Left lobe of liver (tissue), 2 donors: ENCODE measurements around the gene FPR1. TPM values are rescaled to one million over a fixed set of nuclear protein-coding genes. Genes with fewer than 3 reads are reported as not detected.

Source experiments
- ATAC-seq: fragments of 200-7000 bp; cut with Tn5 transposase; one replicate; pipeline ENCODE4 v1.9.1; 2020; ENCODE audit warnings: mild to moderate bottlenecking, moderate library complexity
- DNase-seq: peaks from one replicate; pipeline ENCODE4 v3.0.0-alpha.2; 2020; ENCODE audit warnings: low spot score
- total RNA-seq: library from RNA; stranded (reverse); gene quantifications from one replicate; pipeline ENCODE4 v1.2.1, GENCODE V29; 2021
- donor health status: DM: no; HTN: no; CAD: no; lungs with moderate emphysema.
- donor health status: DM: no; HTN: yes; CAD: no.

Gene FPR1
- total RNA-seq, 1 donor from 2014 or later: 1.4 TPM

DNA sequence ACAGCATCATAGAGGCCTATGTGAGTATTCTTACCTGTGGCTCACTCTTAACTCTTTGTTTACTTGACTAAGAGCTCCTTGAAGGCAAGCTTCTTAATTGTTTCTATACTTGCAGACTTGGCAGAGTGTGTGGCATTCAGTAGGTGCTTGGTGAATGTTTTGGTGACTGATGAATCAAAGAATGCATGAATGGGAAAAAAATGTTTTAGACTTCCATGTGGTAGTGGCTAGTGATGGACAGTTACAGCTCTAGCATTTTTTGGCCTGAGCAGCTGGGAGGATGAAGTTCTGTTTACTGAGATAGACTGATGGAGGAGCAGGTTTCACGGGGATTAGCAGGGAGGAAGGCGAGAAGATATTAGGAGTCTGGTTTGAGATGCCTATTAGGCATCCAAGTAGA is 41.5 kb downstream of the FPR1 start:
- DNase-seq: no peak

DNA sequence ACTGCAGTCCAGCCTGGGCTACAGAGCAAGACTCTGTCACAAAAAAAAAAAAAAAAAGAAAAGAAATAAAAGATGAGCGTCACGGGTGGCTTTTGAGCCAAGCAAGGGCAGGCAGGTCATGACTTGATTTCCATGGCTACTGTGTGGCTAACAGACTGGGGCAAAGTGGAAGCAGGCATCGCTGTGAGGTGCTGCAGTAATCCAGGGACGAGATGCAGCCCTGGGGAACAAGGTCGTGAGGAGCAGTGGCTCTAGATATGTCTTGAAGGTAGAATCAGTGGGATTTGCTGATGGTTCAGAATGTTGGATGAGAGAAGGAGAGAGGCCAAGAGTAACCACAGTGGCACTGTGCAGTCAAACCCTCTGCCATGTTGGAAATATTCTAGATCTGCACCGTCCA is 42.1 kb downstream of the FPR1 start:
- DNase-seq (no peak), ATAC-seq (no peak)

More for the DNA sequence above, 41.5 kb downstream of the FPR1 start:
- ATAC-seq: no peak

GRCh38 chr19:51708811-51709210 is 42.9 kb downstream of the FPR1 start:
- DNase-seq (no peak), ATAC-seq (no peak)

- ATAC-seq (no peak), DNase-seq (no peak)
Observed at GRCh38 chr19:51706885-51707284, 44.8 kb downstream of the FPR1 start.

GRCh38 chr19:51706296-51706695 is 45.4 kb downstream of the FPR1 start:
- DNase-seq: no peak
- ATAC-seq: no peak

- ATAC-seq (no peak), DNase-seq (no peak)
Observed at GRCh38 chr19:51704626-51705025, 47.1 kb downstream of the FPR1 start.

DNA sequence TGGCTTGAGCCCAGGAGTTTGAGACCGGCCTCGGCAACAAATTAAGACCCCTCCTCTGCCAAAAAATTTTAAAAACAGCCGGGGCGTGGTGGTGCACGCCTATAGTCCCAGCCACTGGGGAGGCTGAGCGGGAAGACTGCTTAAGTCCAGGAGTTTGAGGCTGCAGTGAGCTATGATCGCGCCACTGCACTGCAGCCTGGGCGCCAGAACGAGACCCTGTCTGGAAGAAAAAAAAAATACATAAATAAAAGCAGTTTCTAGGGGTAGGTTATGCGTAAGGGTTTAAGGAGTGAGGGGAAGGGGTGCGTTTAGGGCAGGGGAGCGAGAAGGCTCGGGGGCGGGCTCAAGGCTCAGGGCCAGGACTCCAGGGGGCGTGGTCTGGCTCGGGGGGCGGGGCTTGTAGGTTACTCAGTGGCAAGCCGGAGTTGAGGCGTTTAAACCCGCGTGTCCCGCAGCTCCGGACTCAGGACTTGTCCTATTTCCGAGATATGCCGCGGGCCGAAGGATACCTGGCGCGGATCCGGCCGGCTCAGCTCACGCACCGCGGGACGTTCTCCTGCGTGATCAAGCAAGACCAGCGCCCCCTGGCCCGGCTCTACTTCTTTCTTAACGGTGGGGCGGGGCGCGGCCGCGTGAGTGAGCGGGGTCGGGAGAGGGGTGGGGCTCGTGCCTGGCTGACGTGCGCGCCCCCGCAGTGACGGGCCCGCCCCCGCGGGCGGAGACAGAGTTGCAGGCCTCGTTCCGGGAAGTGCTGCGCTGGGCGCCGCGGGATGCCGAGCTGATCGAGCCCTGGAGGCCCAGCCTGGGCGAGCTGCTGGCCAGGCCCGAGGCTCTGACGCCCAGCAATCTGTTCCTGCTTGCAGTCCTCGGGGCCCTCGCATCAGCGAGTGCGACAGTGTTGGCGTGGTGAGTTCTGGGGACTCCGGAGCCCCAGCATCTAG is 47.8 kb downstream of the FPR1 start:
- peak; percentile 92 for ATAC-seq
- DNase-seq: peak; percentile 83

GRCh38 chr19:51702825-51703574 is 48.7 kb downstream of the FPR1 start:
- ATAC-seq: no peak
- no peak for DNase-seq

DNA sequence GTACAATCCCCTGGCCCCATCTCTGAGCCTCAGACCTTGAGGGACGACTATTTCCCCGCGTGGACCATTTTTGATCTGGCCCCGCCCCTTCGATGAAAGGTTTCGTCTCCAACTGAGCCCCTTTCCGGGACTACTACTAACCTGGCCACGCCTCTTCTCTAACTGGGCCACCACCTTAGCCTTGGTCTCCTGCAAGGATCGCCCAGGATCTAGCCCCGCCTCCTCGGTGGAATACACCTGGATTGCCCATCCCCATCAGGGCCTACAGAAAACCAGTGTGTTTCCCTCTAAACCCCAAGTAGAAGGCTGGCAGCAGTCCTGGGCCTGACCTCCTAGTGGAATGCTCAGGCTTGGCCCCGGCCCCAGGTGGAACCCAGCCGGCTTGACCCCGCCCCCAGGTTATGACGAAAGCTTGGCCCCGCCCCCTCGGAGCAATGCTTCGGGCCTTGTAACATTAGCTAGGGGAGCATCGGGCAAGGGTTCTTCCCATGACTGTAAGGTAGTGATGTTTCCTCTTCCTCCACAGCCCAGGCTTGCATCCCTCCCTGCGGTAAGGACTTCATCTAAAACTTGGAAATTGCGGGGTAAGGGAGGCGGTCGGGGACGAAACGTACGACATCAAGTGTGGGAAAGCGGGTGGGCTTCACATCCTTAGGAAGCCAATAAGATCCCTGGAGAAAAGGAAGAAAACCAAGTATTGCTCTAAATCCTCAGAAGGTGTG is 49.4 kb downstream of the FPR1 start:
- ATAC-seq (no peak), DNase-seq (peak; percentile 58)

- ATAC-seq: no peak
- no peak for DNase-seq
Observed at GRCh38 chr19:51701468-51702100, 50.1 kb downstream of the FPR1 start.

DNA sequence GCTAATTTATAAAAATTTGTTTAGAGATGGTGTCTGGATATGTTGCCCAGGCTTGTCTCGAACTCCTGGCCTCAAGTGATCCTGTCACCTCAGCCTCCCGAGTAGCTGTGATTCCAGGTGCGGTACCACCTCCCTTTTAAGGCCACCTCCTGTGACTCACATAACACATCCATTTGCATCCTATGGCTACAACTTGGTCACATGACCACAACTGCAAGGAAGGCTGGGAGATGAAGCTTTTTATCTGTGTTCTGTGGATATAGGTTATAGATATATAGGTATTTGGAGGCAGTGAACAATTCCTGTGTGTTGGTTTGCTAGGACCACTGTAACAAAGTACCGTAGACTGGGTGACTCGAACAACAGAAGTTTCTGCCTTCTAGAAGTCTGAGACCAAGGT is 52.5 kb downstream of the FPR1 start:
- DNase-seq: peak; percentile 8

GRCh38 chr19:51698296-51698695 is 53.4 kb downstream of the FPR1 start:
- ATAC-seq (no peak), DNase-seq (peak; percentile 18)

More for the DNA sequence above, 52.5 kb downstream of the FPR1 start:
- no peak for ATAC-seq

DNA sequence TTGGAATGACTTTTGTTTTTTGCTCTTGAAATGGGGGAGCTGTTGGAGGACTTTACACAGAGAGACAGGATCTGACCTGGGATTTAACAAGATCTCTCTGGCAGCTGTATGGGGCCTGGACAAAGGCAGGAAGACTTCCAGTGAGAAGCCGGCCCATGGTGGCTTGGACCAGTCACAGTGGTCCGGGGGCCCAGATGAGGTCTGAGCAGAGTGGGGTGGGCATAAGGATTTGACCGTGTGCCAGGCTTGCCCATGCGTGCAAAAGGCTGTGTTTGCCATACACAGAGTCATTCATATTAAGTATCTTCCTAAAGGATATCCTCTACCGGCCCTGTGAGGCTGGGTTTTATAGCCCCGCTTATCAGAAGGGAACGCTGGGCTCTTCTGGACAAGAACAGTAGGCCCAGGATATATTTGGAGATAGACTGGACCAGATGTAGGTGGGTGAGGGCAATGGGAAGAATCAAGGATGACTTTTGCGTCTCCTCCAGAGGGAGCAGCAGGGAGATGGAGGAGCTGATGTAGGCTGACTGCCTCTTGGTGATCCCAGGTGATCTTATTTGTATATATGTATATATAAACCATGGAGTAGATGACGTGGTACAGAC is 54.4 kb downstream of the FPR1 start:
- ATAC-seq (no peak), DNase-seq (peak; percentile 30)

DNA sequence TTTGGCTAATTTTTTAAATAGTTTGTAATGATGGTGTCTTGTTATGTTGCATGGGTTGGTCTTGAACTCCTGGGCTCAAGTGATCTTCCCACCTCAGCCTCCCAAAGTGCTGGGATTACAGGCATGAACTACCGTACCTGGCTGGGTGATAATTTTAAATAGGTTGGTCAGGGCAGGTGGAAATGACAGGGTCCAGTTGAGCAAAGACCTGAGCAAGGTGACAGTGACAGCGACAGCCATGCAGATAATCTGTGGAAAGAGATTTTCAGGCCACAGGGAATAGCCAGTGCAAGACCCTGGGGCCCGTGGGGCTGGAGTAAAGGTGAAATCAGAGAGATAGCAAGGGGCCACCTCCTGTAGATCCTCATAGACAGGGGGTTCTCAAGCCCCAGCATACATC is 55.1 kb downstream of the FPR1 start:
- ATAC-seq: no peak

More for the DNA sequence above, 55.1 kb downstream of the FPR1 start:
- peak; percentile 15 for DNase-seq

Other genes starting within 250 kb of the FPR1 start
- 0.20 TPM for gene SIGLEC6, start 220.2 kb downstream of the FPR1 start, total RNA-seq
- gene ZNF175, start 180.6 kb downstream of the FPR1 start, total RNA-seq: 5.2 TPM
- not detected for gene SIGLEC5, start 121.5 kb downstream of the FPR1 start, total RNA-seq
- 2.6 TPM for gene SIGLEC14, start 105.1 kb downstream of the FPR1 start, total RNA-seq
- 4.3 TPM for gene SPACA6, start 58.5 kb downstream of the FPR1 start, total RNA-seq
- not detected for gene HAS1, start 27.9 kb downstream of the FPR1 start, total RNA-seq
- gene FPR2, start 9.3 kb upstream of the FPR1 start, total RNA-seq: 0.73 TPM
- 1.6 TPM for gene FPR3, start 43.3 kb upstream of the FPR1 start, total RNA-seq
- 5.9 TPM for gene ZNF577, start 136.1 kb upstream of the FPR1 start, total RNA-seq
- 2.7 TPM for gene ZNF649, start 153.1 kb upstream of the FPR1 start, total RNA-seq
- gene ZNF613, start 175.6 kb upstream of the FPR1 start, total RNA-seq: 1.5 TPM
- 2.7 TPM for gene ZNF350, start 235.0 kb upstream of the FPR1 start, total RNA-seq